Kidney epithelial cell (primary cell): ENCODE results near the gene CSHL1. TPM values are rescaled to one million over a fixed set of nuclear protein-coding genes. Genes with fewer than 3 reads are reported as not detected.
A peak's percentile ranks its signal among the peaks of the same experiment; 100 is the strongest.
"Not testable (repeated sequence)": the region's sequence is repeated elsewhere in the genome, so short reads cannot be mapped to it uniquely, and the experiment has no call there.

ENCODE experiments used
- DNase-seq: peaks from one replicate; pipeline ENCODE4 v3.0.0-alpha.2; 2010; ENCODE audit warnings: low read depth
- H3K27me3 ChIP-seq: 2 replicates; pipeline ENCODE4 v1.6.0; 2011; ENCODE audit warnings: low read length; ENCODE audit not compliant: control insufficient read depth, insufficient read depth
- H3K36me3 ChIP-seq: 2 replicates; pipeline ENCODE4 v1.5.1; 2011; ENCODE audit warnings: low read length; ENCODE audit not compliant: control insufficient read depth, insufficient read depth
- H3K4me3 ChIP-seq: 2 replicates; pipeline ENCODE4 v1.5.1; 2011; ENCODE audit warnings: low read depth, mild to moderate bottlenecking, control low read depth, low read length
- CTCF ChIP-seq: IDR thresholded peaks from 2 replicates; pipeline ENCODE4 v1.5.1; 2011; ENCODE audit warnings: mild to moderate bottlenecking, moderate library complexity, low read length, control low read depth, inconsistent platforms; ENCODE audit not compliant: insufficient read depth, poor library complexity, severe bottlenecking
- total RNA-seq: library from RNA; depleted of rRNA; stranded (reverse); fragments of >200 nt; gene quantifications from 2 replicates; pipeline ENCODE4 v1.2.3, GENCODE V29; 2015

CSHL1 gene
- total RNA-seq, 1 donor from 2014 or later = not detected

GRCh38 chr17:63889026-63889848 lies 21.8 kb downstream of the CSHL1 start:
- TF ChIP-seq CTCF = peak; percentile 28
- H3K4me3 ChIP-seq, H3K36me3 ChIP-seq, H3K27me3 ChIP-seq, DNase-seq: not testable (repeated sequence)

GRCh38 chr17:63885119-63885518 lies 25.9 kb downstream of the CSHL1 start:
- DNase-seq = not testable (repeated sequence)

GRCh38 chr17:63882626-63883126 lies 28.4 kb downstream of the CSHL1 start:
- not testable (repeated sequence) for H3K27me3 ChIP-seq, DNase-seq, H3K4me3 ChIP-seq, H3K36me3 ChIP-seq

More at GRCh38 chr17:63885119-63885518, 25.9 kb downstream of the CSHL1 start:
- H3K4me3 ChIP-seq, H3K36me3 ChIP-seq, H3K27me3 ChIP-seq: not testable (repeated sequence)

GRCh38 chr17:63881935-63882601 lies 29.0 kb downstream of the CSHL1 start, which contains the start of gene GH2:
TSS of gene GH2 (minus strand) at chr17:63881944. CDS start at chr17:63881801, 143 bp downstream.
- Histone ChIP-seq H3K27me3 (peaks cover 2% of the 10 kb centered on the region), H3K4me3 (no peak within 1 kb of the TSS), H3K36me3 (no peaks in the 10 kb centered on the region)
- DNase-seq = no peak
- peak; percentile 71 for TF ChIP-seq CTCF

- H3K4me3 ChIP-seq, H3K36me3 ChIP-seq, H3K27me3 ChIP-seq, DNase-seq: not testable (repeated sequence)
Observed at GRCh38 chr17:63881337-63881736, 29.7 kb downstream of the CSHL1 start.

GRCh38 chr17:63880706-63881105 lies 30.4 kb downstream of the CSHL1 start:
- no peaks in the 10 kb centered on the region for H3K36me3 ChIP-seq
- peaks cover 2% of the 10 kb centered on the region for H3K27me3 ChIP-seq
- no peak overlapping the region for H3K4me3 ChIP-seq
- DNase-seq = no peak
- no peak for TF ChIP-seq CTCF

GRCh38 chr17:63878413-63878812 lies 32.6 kb downstream of the CSHL1 start:
- H3K27me3 ChIP-seq, H3K4me3 ChIP-seq, DNase-seq, H3K36me3 ChIP-seq: not testable (repeated sequence)

- H3K36me3 ChIP-seq, H3K27me3 ChIP-seq, DNase-seq, H3K4me3 ChIP-seq: not testable (repeated sequence)
Observed at GRCh38 chr17:63874693-63875092, 36.4 kb downstream of the CSHL1 start.

GRCh38 chr17:63874061-63874626 lies 36.9 kb downstream of the CSHL1 start:
- not testable (repeated sequence) for H3K4me3 ChIP-seq, H3K36me3 ChIP-seq, H3K27me3 ChIP-seq, DNase-seq

- H3K36me3 ChIP-seq, DNase-seq, H3K27me3 ChIP-seq, H3K4me3 ChIP-seq: not testable (repeated sequence)
Observed at GRCh38 chr17:63873577-63873976, 37.5 kb downstream of the CSHL1 start, which contains the start of gene CSH2. TSS of gene CSH2 (minus strand) at chr17:63873677. CDS start at chr17:63873614, 63 bp downstream.
